HEK293 (cell line): ENCODE data around the gene ADAMTS16.

ENCODE experiments used
- CTCF ChIP-seq: fragments of 450-650 bp; formaldehyde crosslinking; IDR thresholded peaks from 2 replicates; pipeline ENCODE4 v1.5.1; 2016; ENCODE audit warnings: missing biosample characterization, missing genetic modification characterization
- ZBTB26 ChIP-seq: fragments of 450-650 bp; formaldehyde crosslinking; optimal IDR thresholded peaks from 2 replicates; pipeline ENCODE3; 2016; ENCODE audit warnings: missing biosample characterization, mild to moderate bottlenecking, missing genetic modification characterization
- ZFP3 ChIP-seq: fragments of 450-650 bp; formaldehyde crosslinking; IDR thresholded peaks from 2 replicates; pipeline ENCODE4 v1.5.1; 2016; ENCODE audit warnings: low read depth, missing biosample characterization, missing genetic modification characterization
- ZNF324 ChIP-seq: fragments of 450-650 bp; formaldehyde crosslinking; IDR thresholded peaks from 2 replicates; pipeline ENCODE4 v1.5.1; 2016; ENCODE audit warnings: missing biosample characterization, missing genetic modification characterization

- TF ChIP-seq ZNF324 (tag by site-specific recombination) (no peak), ZFP3 (tag by site-specific recombination) (no peak), CTCF (tag by site-specific recombination) (no peak), ZBTB26 (tag by site-specific recombination) (no peak)
These were observed 69.6 kb downstream of the ADAMTS16 start for GRCh38 chr5:5209510-5210286.
